ENCODE measurements around the gene VIT. TPM values are rescaled to one million over a fixed set of nuclear protein-coding genes. Genes with fewer than 3 reads are reported as not detected.
A peak's percentile ranks its signal among the peaks of the same experiment; 100 is the strongest.

VIT gene, protein sequence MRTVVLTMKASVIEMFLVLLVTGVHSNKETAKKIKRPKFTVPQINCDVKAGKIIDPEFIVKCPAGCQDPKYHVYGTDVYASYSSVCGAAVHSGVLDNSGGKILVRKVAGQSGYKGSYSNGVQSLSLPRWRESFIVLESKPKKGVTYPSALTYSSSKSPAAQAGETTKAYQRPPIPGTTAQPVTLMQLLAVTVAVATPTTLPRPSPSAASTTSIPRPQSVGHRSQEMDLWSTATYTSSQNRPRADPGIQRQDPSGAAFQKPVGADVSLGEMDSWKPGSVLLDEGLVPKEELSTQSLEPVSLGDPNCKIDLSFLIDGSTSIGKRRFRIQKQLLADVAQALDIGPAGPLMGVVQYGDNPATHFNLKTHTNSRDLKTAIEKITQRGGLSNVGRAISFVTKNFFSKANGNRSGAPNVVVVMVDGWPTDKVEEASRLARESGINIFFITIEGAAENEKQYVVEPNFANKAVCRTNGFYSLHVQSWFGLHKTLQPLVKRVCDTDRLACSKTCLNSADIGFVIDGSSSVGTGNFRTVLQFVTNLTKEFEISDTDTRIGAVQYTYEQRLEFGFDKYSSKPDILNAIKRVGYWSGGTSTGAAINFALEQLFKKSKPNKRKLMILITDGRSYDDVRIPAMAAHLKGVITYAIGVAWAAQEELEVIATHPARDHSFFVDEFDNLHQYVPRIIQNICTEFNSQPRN
- 4.2 TPM for total RNA-seq
- long read RNA-seq, partial matches to known transcripts, result 0 of 2 reads
- long read RNA-seq, other reads (novel, unspliced or antisense), result 1 of 2 reads

DNA sequence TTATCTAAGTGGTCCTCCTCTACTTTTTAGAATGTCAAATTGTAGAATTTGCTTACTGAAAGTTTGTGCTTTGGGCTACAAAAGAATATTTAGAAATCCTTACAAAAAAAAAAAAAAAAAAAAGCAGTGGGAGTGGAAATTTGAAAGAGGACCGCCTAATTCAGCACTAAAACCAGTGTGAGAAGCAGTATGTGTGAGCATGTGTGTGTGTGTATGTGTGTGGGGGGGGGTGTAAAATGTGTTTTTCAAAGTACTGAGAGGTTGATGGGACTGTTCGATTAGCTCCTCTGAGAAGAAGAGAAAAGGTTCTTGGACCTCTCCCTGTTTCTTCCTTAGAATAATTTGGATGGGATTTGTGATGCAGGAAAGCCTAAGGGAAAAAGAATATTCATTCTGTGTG, at the start of gene VIT:
Gene VIT, plus strand, starts transcription at position 175 of the 400 bp plus-strand sequence. CDS start 19,664 bp downstream, outside the sequence.
- TF ChIP-seq, protein P1, sequence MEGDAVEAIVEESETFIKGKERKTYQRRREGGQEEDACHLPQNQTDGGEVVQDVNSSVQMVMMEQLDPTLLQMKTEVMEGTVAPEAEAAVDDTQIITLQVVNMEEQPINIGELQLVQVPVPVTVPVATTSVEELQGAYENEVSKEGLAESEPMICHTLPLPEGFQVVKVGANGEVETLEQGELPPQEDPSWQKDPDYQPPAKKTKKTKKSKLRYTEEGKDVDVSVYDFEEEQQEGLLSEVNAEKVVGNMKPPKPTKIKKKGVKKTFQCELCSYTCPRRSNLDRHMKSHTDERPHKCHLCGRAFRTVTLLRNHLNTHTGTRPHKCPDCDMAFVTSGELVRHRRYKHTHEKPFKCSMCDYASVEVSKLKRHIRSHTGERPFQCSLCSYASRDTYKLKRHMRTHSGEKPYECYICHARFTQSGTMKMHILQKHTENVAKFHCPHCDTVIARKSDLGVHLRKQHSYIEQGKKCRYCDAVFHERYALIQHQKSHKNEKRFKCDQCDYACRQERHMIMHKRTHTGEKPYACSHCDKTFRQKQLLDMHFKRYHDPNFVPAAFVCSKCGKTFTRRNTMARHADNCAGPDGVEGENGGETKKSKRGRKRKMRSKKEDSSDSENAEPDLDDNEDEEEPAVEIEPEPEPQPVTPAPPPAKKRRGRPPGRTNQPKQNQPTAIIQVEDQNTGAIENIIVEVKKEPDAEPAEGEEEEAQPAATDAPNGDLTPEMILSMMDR (IDR thresholded peaks at IDR 0.05), result no peak
- no peak for ATAC-seq
- H3K4me3 ChIP-seq, result no peak within 1 kb of the TSS
- H3K27ac ChIP-seq, result no peak within 1 kb of the TSS
- no peak for DNase-seq
- intact Hi-C loops (cut with DNase I), result no loop called here
- no peaks in the 10 kb centered on the region for H3K27me3 ChIP-seq (ENCODE audit: low read depth)
- H3K9me3 ChIP-seq, result no peaks in the 10 kb centered on the region
- H3K36me3 ChIP-seq, result no peaks in the 10 kb centered on the region
- H3K4me1 ChIP-seq, result no peaks in the 10 kb centered on the region

DNA sequence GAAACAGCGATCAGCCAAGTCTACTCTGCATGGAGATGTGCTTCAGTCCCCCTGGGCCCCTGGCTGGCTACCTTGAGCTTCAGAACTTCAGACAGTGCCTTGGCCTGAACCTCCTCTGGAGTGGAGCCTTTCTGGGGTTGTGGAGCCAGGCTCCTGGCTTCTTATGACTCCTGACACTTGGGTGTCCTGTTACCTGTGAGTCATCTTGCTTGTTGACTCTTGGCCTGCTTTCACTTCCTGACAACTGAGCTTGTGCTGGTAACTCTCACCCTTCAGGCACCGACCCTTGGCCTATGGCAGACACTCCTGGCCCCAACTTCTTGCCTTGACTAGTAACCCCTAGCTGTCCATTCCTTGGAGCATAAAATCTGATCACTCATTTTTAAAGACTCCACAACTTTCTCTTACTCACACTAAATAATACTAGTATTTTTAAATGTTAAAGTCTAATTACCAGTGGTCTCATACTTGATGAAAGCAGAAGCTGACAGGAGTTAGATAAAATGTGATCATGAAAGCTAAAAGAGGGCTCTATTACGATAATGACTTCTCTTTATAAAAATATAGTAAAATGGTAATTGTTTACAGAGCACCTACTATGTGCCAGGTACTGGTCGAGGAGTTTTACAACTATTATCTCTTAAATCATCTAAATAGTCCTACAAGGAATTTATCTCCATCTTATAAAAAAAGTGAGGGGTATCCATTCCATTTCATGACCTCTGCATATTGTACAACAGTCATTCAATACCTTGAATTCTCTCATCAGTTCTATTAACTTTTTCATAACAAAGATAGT, 46.3 kb upstream of the VIT start:
- peak; percentile 52 to 54 for ATAC-seq

DNA sequence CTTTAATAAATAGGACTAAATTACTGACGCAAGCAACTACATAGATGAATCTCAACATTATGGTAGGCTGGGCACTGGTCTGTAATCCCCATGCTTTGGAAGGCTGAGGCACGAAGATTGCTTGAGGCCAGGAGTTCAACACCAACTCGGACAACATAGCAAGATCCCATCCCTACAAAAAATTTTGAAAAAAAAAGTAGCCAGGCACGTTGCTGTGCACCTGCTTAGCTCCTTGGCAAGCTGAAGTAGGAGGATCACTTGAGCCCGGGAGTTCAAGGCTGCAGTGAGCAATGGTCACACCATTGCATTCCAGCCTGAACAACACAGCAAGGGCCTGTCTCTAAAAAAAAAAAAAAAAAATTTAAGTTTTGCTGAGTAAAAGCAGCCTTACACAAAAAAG, 43.4 kb upstream of the VIT start:
- no peaks in the 10 kb centered on the region for H3K36me3 ChIP-seq
- H3K9me3 ChIP-seq, result no peaks in the 10 kb centered on the region
- DNase-seq, result no peak
- no peaks in the 10 kb centered on the region for H3K27me3 ChIP-seq (ENCODE audit: low read depth)
- TF ChIP-seq, protein P1 (IDR thresholded peaks at IDR 0.05), result no peak
- H3K27ac ChIP-seq, result no peak overlapping the region
- no peak for ATAC-seq
- no peaks in the 10 kb centered on the region for H3K4me1 ChIP-seq
- intact Hi-C loops (cut with DNase I), result no loop called here
- H3K4me3 ChIP-seq, result no peak overlapping the region

More for the DNA sequence above, 46.3 kb upstream of the VIT start:
- DNase-seq, result no peak
- intact Hi-C loops (cut with DNase I), result no loop called here
- no peaks in the 10 kb centered on the region for H3K27me3 ChIP-seq (ENCODE audit: low read depth)
- no peaks in the 10 kb centered on the region for H3K9me3 ChIP-seq
- TF ChIP-seq, protein P1 (IDR thresholded peaks at IDR 0.05), result no peak
- H3K4me1 ChIP-seq, result no peaks in the 10 kb centered on the region
- H3K36me3 ChIP-seq, result no peaks in the 10 kb centered on the region
- no peak overlapping the region for H3K27ac ChIP-seq
- H3K4me3 ChIP-seq, result no peak overlapping the region

DNA sequence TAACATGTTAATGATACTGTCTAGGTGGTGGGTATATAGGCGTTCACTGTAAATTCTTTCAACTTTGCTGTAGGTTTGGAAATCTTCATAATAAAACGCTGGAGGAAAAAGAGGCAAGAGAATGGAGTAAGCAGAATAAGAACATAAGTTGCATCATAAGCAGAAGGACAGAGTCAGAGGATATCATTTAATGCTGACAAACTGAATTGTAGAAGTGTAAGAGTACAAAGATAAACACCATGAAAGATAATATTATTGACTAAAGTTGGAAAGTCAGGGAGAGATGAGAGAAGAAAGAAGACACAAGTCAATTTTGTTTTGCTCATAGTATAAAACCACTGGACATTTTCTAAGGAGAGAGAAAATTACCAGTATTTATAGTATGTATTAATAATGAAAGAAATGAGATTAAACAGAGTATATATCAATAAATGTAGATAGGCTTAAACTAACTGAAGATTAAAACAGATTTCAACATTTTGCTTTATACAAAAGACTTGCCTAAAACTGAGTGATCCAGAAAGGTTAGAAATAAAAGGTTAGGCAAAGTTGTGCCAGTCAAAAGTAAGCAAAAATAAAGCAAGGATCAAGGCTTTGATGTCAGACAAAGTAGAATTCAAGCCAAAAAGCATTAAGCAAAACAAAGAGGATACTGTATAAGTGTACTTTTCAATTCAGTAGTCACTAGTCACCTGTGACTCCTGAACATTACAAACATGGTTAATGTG, 42.4 kb upstream of the VIT start:
- ATAC-seq, result no peak
- H3K9me3 ChIP-seq, result no peaks in the 10 kb centered on the region
- no peaks in the 10 kb centered on the region for H3K4me1 ChIP-seq
- intact Hi-C loops (cut with DNase I), result no loop called here
- DNase-seq, result no peak
- no peak overlapping the region for H3K4me3 ChIP-seq
- TF ChIP-seq, protein P1 (IDR thresholded peaks at IDR 0.05), result no peak
- no peak overlapping the region for H3K27ac ChIP-seq
- no peaks in the 10 kb centered on the region for H3K36me3 ChIP-seq
- H3K27me3 ChIP-seq (ENCODE audit: low read depth), result no peaks in the 10 kb centered on the region

DNA sequence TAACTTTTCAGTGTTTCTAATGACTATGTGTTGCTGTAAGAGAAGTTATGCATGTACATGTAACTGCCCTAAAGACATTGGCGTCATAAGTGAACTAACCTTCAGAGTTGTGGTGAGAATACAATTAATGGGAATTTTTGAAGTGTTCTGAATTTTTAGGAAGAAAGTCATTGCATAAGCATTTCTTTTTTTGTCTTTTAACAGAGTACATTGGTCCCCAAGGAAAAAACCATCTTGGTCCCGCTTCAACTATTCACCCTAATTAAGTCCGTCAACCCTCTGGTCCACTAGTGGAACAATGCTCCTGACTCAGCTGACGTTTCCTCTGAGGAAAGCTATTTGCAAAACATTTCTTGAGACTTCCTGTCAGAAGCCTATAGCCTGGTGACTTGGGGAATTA, 41.1 kb upstream of the VIT start:
- no peak overlapping the region for H3K4me3 ChIP-seq
- no peaks in the 10 kb centered on the region for H3K27me3 ChIP-seq (ENCODE audit: low read depth)
- TF ChIP-seq, protein P1 (IDR thresholded peaks at IDR 0.05), result no peak
- no peaks in the 10 kb centered on the region for H3K36me3 ChIP-seq
- no peak for DNase-seq
- ATAC-seq, result no peak
- H3K27ac ChIP-seq, result no peak overlapping the region
- no peaks in the 10 kb centered on the region for H3K9me3 ChIP-seq
- intact Hi-C loops (cut with DNase I), result no loop called here
- no peaks in the 10 kb centered on the region for H3K4me1 ChIP-seq
